ENCODE data around the gene PDS5B.

GRCh38 chr13:32555613-32556012 is 30.6 kb upstream of the PDS5B start:
- TF ChIP-seq CTCF (IDR thresholded peaks at IDR 0.05; ENCODE audit: poor library complexity): no peak
- TF ChIP-seq EZH2 (IDR thresholded peaks at IDR 0.05; ENCODE audit: borderline replicate concordance): no peak
